ENCODE measurements around the gene KMT5B.

- TF ChIP-seq CTCF (IDR thresholded peaks at IDR 0.05; ENCODE audit: low read depth, low read length, poor library complexity, severe bottlenecking) (no peak), EZH2phosphoT487 (IDR thresholded peaks at IDR 0.05; ENCODE audit: borderline replicate concordance, low read length) (no peak)
These were observed 20.1 kb downstream of the KMT5B start for GRCh38 chr11:68193018-68193417.

All from DOHH2 (cell line).